Panc1 (cell line): ENCODE results near the gene PAPSS1.

Source experiments
- CTCF ChIP-seq: fragments of 450-650 bp; IDR thresholded peaks from 2 replicates; pipeline ENCODE4 v1.5.1; 2017; ENCODE audit warnings: mild to moderate bottlenecking
- POLR2AphosphoS5 ChIP-seq: IDR thresholded peaks from 2 replicates; pipeline ENCODE4 v1.6.1; 2012; ENCODE audit warnings: mild to moderate bottlenecking, low read depth, low read length, moderate library complexity
- REST ChIP-seq, 2 experiments: IDR thresholded peaks; 2 replicates each; pipeline ENCODE4 v1.6.1; 2011 to 2012; ENCODE audit warnings: low read depth in 2 of 2, control low read depth in 1 of 2, low read length in 1 of 2, mild to moderate bottlenecking in 1 of 2, moderate library complexity in 1 of 2; ENCODE audit not compliant: insufficient read depth in 1 of 2
- SIN3A ChIP-seq: IDR thresholded peaks from 2 replicates; pipeline ENCODE4 v1.6.1; 2012; ENCODE audit warnings: low read depth, mild to moderate bottlenecking, low read length, moderate library complexity, borderline replicate concordance; ENCODE audit not compliant: insufficient read depth

- TF ChIP-seq CTCF (no peak), SIN3A (no peak), POLR2AphosphoS5 (no peak), REST (IDR thresholded peaks at IDR 0.05; ENCODE audit: insufficient read depth in 1 of 2, low read depth in 2 of 2, low read length in 1 of 2) (no peak)
Measured at GRCh38 chr4:107575243-107575642, 144.8 kb downstream of the PAPSS1 start.
